ENCODE measurements around the gene SCARF2. TPM values are rescaled to one million over a fixed set of nuclear protein-coding genes. Genes with fewer than 3 reads are reported as not detected.
A peak's percentile ranks its signal among the peaks of the same experiment; 100 is the strongest.

Gene SCARF2
- polyA plus RNA-seq, 3 donors, result 0.12 to 0.51 TPM; not detected in 1

- peaks cover 51 to 54% (median 53%) of the 10 kb centered on the region in 3 donors for H3K27me3 Mint-ChIP-seq (ENCODE audit: low read depth in 3 of 3)
- H3K4me3 Mint-ChIP-seq, result peak overlapping the region in 1 of 2 donors; percentile 78
- no peak for DNase-seq
- no peaks in the 10 kb centered on the region for H3K79me2 ChIP-seq (ENCODE audit: insufficient read depth, low read length)
- TF ChIP-seq CTCF (IDR thresholded peaks at IDR 0.05), result no peak
- intact Hi-C loops (cut with micrococcal nuclease), result no loop called here
- peaks cover 0 to 26% (median 11%) of the 10 kb centered on the region in 7 donors for H3K9me3 Mint-ChIP-seq
- no peak overlapping the region for H2AFZ ChIP-seq (ENCODE audit: insufficient read depth, low read depth, low read length, poor library complexity, severe bottlenecking)
- peaks cover 48 to 54% of the 10 kb centered on the region in 2 donors for H3K36me3 Mint-ChIP-seq
- no peak overlapping the region for H3K4me2 ChIP-seq (replicated peaks; ENCODE audit: extremely low read depth, low read length, poor library complexity, severe bottlenecking)
- no peak overlapping the region for H3K27ac ChIP-seq (ENCODE audit: low read depth in 1 of 2, low read length in 2 of 2)
- peaks cover 13% of the 10 kb centered on the region for H4K20me1 ChIP-seq (ENCODE audit: insufficient read depth, low read length)
- WGBS (ENCODE audit: insufficient coverage), result 79% methylated on average over 10 of the region's 13 CpGs
- H3K27me3 ChIP-seq (ENCODE audit: control insufficient read depth in 2 of 2, insufficient read depth in 2 of 2, low read length in 2 of 2), result peaks cover 36 to 51% of the 10 kb centered on the region in 2 donors
- peaks cover 16 to 30% of the 10 kb centered on the region in 2 donors for H3K36me3 ChIP-seq (replicated peaks in 1 of 2; ENCODE audit: control insufficient read depth in 1 of 2, insufficient read depth in 2 of 2, low read length in 2 of 2)
- peak overlapping the region in 1 of 7 donors; percentile 53 for H3K27ac Mint-ChIP-seq
- peaks cover 0 to 21% of the 10 kb centered on the region in 2 donors for H3K9me3 ChIP-seq (replicated peaks in 1 of 2; ENCODE audit: control insufficient read depth in 1 of 2, insufficient read depth in 1 of 2, low read length in 2 of 2)
- no peak overlapping the region for H3K9ac ChIP-seq (ENCODE audit: insufficient read depth, low read length, poor library complexity, severe bottlenecking)
- peaks cover 13 to 19% of the 10 kb centered on the region in 2 donors for H3K4me1 ChIP-seq (ENCODE audit: control insufficient read depth in 1 of 2, insufficient read depth in 2 of 2, low read length in 2 of 2)
- no peak overlapping the region for H3K4me3 ChIP-seq (replicated peaks in 1 of 3; ENCODE audit: low read depth in 2 of 3, low read length in 3 of 3)
- H3K4me1 Mint-ChIP-seq, result peaks cover 15% of the 10 kb centered on the region
Measured at GRCh38 chr22:20438678-20439492, 1.3 kb upstream of the SCARF2 start.

- H3K27me3 Mint-ChIP-seq (ENCODE audit: low read depth in 3 of 3), result peaks cover 55 to 59% (median 56%) of the 10 kb centered on the region in 3 donors
- peaks cover 13 to 19% of the 10 kb centered on the region in 2 donors for H3K4me1 ChIP-seq (ENCODE audit: control insufficient read depth in 1 of 2, insufficient read depth in 2 of 2, low read length in 2 of 2)
- 27% methylated on average over 6 of the region's 6 CpGs for WGBS (ENCODE audit: insufficient coverage)
- no peak overlapping the region for H3K4me2 ChIP-seq (replicated peaks; ENCODE audit: extremely low read depth, low read length, poor library complexity, severe bottlenecking)
- H3K4me3 Mint-ChIP-seq, result peak overlapping the region in 1 of 2 donors; percentile 78
- no peaks in the 10 kb centered on the region for H3K79me2 ChIP-seq (ENCODE audit: insufficient read depth, low read length)
- H3K9me3 Mint-ChIP-seq, result peaks cover 0 to 26% (median 11%) of the 10 kb centered on the region in 7 donors
- H3K9ac ChIP-seq (ENCODE audit: insufficient read depth, low read length, poor library complexity, severe bottlenecking), result no peak overlapping the region
- H2AFZ ChIP-seq (ENCODE audit: insufficient read depth, low read depth, low read length, poor library complexity, severe bottlenecking), result no peak overlapping the region
- intact Hi-C loops (cut with micrococcal nuclease), result no loop called here
- no peak for DNase-seq
- peaks cover 15% of the 10 kb centered on the region for H3K4me1 Mint-ChIP-seq
- no peak overlapping the region for H3K27ac ChIP-seq (ENCODE audit: low read depth in 1 of 2, low read length in 2 of 2)
- TF ChIP-seq CTCF (IDR thresholded peaks at IDR 0.05), result no peak
- peaks cover 0 to 21% of the 10 kb centered on the region in 2 donors for H3K9me3 ChIP-seq (replicated peaks in 1 of 2; ENCODE audit: control insufficient read depth in 1 of 2, insufficient read depth in 1 of 2, low read length in 2 of 2)
- peaks cover 43 to 51% of the 10 kb centered on the region in 2 donors for H3K36me3 Mint-ChIP-seq
- H4K20me1 ChIP-seq (ENCODE audit: insufficient read depth, low read length), result peaks cover 13% of the 10 kb centered on the region
- peaks cover 36 to 56% of the 10 kb centered on the region in 2 donors for H3K27me3 ChIP-seq (ENCODE audit: control insufficient read depth in 2 of 2, insufficient read depth in 2 of 2, low read length in 2 of 2)
- H3K36me3 ChIP-seq (replicated peaks in 1 of 2; ENCODE audit: control insufficient read depth in 1 of 2, insufficient read depth in 2 of 2, low read length in 2 of 2), result peaks cover 15 to 30% of the 10 kb centered on the region in 2 donors
- H3K27ac Mint-ChIP-seq, result peak overlapping the region in 2 of 7 donors; percentile 53 to 61
- no peak overlapping the region for H3K4me3 ChIP-seq (replicated peaks in 1 of 3; ENCODE audit: low read depth in 2 of 3, low read length in 3 of 3)
Measured at GRCh38 chr22:20438427-20438677, 727 bp upstream of the SCARF2 start.
